ENCODE results near the gene NOC2L. TPM values are rescaled to one million over a fixed set of nuclear protein-coding genes. Genes with fewer than 3 reads are reported as not detected.

Gene NOC2L
- total RNA-seq, 2 experiments from 2014 or later = 77.9 to 99.0 TPM

DNA sequence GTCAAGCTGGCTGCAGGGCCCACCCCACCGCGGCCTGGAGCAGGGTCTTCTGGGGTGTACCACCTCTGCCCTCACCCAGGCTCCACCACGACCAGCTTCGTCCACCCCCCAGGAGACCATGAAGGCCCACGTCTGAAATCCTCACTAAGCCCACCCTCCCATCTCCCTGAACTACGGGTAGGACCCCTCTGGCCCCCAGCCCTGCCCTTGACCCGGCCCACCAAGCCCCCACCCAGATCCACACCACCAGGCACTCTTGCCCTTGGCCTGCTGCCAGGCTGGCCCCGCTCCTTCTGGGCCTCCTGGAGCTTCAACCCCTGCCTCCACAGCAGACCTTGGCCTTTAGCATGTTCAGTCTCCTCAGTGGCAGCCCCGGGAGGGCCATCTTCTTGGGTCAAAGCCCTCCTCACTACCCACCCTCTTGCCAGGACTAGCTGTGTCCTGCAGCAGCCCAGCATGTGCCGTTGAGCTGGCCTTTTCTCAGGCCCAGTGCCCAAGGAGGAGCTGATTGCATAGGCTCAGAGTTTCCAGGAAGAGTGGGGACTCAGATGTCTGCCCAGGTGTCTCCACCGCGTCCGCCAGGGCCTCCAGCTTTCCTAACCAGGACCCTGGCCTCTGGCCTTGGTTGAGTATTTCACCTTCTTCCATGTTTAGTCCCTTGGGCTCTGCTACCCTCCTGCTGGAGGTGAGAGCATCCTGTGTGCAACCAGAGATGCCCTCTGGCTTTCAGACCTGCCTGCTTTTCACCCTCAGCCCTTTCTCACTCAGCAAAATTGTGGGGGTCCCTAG lies 53.1 kb downstream of the NOC2L start:
- TF ChIP-seq CTCF (conservative IDR thresholded peaks at IDR 0.05; ENCODE audit: low read length) (no peak), EZH2phosphoT487 (IDR thresholded peaks at IDR 0.05; ENCODE audit: borderline replicate concordance, low read depth, low read length) (no peak)
- no peaks in the 10 kb centered on the region for H3K9me3 ChIP-seq (ENCODE audit: low read length)
- no peak overlapping the region for H3K4me3 ChIP-seq (ENCODE audit: low read depth, low read length, poor library complexity, severe bottlenecking)
- ChIA-PET CTCF (ENCODE audit: unreplicated experiment) (no interaction called here), POLR2A (no interaction called here)
- no peaks in the 10 kb centered on the region for H3K9me2 ChIP-seq (ENCODE audit: insufficient read depth, low read length)
- no peak overlapping the region for H3K27ac ChIP-seq (ENCODE audit: low read depth, low read length, poor library complexity, severe bottlenecking)
- no peak overlapping the region for H2AFZ ChIP-seq (ENCODE audit: low read length)
- peaks cover 7% of the 10 kb centered on the region for H3K4me1 ChIP-seq (ENCODE audit: insufficient read depth, low read length, poor library complexity, severe bottlenecking)
- H3K4me2 ChIP-seq (ENCODE audit: low read length) = no peak overlapping the region
- no peaks in the 10 kb centered on the region for H4K20me1 ChIP-seq (ENCODE audit: insufficient read depth, low read length)
- no peaks in the 10 kb centered on the region for H3K36me3 ChIP-seq (ENCODE audit: insufficient read depth, low read length)
- DNase-seq (ENCODE audit: low spot score) = no peak
- no peaks in the 10 kb centered on the region for H3K79me2 ChIP-seq (ENCODE audit: insufficient read depth, low read depth, low read length)
- intact Hi-C loops (cut with micrococcal nuclease; ENCODE audit: unreplicated experiment) = no loop called here
- no TSS peak for BruUV-seq (replicated peaks)

- H3K4me3 ChIP-seq (ENCODE audit: low read depth, low read length, poor library complexity, severe bottlenecking) = peak overlapping the region; percentile 64
- no TSS peak for BruUV-seq (replicated peaks)
- no peaks in the 10 kb centered on the region for H3K9me2 ChIP-seq (ENCODE audit: insufficient read depth, low read length)
- CTCF ChIA-PET (ENCODE audit: unreplicated experiment) = no interaction called here
- peak overlapping the region; percentile 56 for H3K4me2 ChIP-seq (ENCODE audit: low read length)
- H3K36me3 ChIP-seq (ENCODE audit: insufficient read depth, low read length) = no peaks in the 10 kb centered on the region
- peaks cover 7% of the 10 kb centered on the region for H3K4me1 ChIP-seq (ENCODE audit: insufficient read depth, low read length, poor library complexity, severe bottlenecking)
- TF ChIP-seq EZH2phosphoT487 (IDR thresholded peaks at IDR 0.05; ENCODE audit: borderline replicate concordance, low read depth, low read length) (no peak), CTCF (conservative IDR thresholded peaks at IDR 0.05; ENCODE audit: low read length) (no peak)
- no peaks in the 10 kb centered on the region for H3K9me3 ChIP-seq (ENCODE audit: low read length)
- no peaks in the 10 kb centered on the region for H3K79me2 ChIP-seq (ENCODE audit: insufficient read depth, low read depth, low read length)
- peak overlapping the region; percentile 26; the same call in 1 of the 2 replicates for H2AFZ ChIP-seq (ENCODE audit: low read length)
- H4K20me1 ChIP-seq (ENCODE audit: insufficient read depth, low read length) = no peaks in the 10 kb centered on the region
- intact Hi-C loops (cut with micrococcal nuclease; ENCODE audit: unreplicated experiment) = no loop called here
- peak; percentile 50 for DNase-seq (ENCODE audit: low spot score)
- POLR2A ChIA-PET = interaction anchor here (0.6 kb wide), 1 partner anchor 97 kb away, joined by 7 read pairs; no protein-coding TSS in a partner anchor
- no peak overlapping the region for H3K27ac ChIP-seq (ENCODE audit: low read depth, low read length, poor library complexity, severe bottlenecking)
These were observed 53.8 kb downstream of the NOC2L start for GRCh38 chr1:905071-905749.

All from OCI-LY7 (cell line).